DND-41 (cell line): ENCODE measurements around the gene GZMM.

Experiments used
- ATAC-seq: fragments of 200-7000 bp; cut with Tn5 transposase; 3 replicates; pipeline ENCODE4 v1.9.1; 2021; ENCODE audit warnings: low read depth; ENCODE audit not compliant: insufficient read depth
- DNase-seq: peaks from one replicate; pipeline ENCODE4 v3.0.0-alpha.2; 2020
- H2AFZ ChIP-seq: 2 replicates; pipeline ENCODE4 v1.6.0; 2012; ENCODE audit warnings: low read depth, low read length
- H3K27ac ChIP-seq: 2 replicates; pipeline ENCODE4 v1.5.1; 2012; ENCODE audit warnings: low read length, inconsistent platforms
- H3K27me3 ChIP-seq: fragments of 200-600 bp; sonication (generic); 2 replicates; pipeline ENCODE4 v1.6.0; 2012; ENCODE audit warnings: low read length, mild to moderate bottlenecking, inconsistent platforms; ENCODE audit not compliant: insufficient read depth, poor library complexity
- H3K36me3 ChIP-seq: 2 replicates; pipeline ENCODE4 v1.5.1; 2012; ENCODE audit warnings: low read length, inconsistent platforms; ENCODE audit not compliant: insufficient read depth
- H3K4me1 ChIP-seq: 2 replicates; pipeline ENCODE4 v1.5.1; 2012; ENCODE audit warnings: mild to moderate bottlenecking, low read length; ENCODE audit not compliant: insufficient read depth
- H3K4me2 ChIP-seq: 2 replicates; pipeline ENCODE4 v1.6.0; 2012; ENCODE audit warnings: mild to moderate bottlenecking, moderate library complexity, low read length, inconsistent platforms; ENCODE audit not compliant: insufficient read depth
- H3K4me3 ChIP-seq, 2 experiments: fragments of 200-600 bp in 1 of 2; shearing (Covaris generic) in 1 of 2; 2 replicates each; pipeline ENCODE4 v1.5.1; 2012 to 2016; ENCODE audit warnings: inconsistent platforms in 2 of 2, low read length in 2 of 2, mild to moderate bottlenecking in 2 of 2, low read depth in 1 of 2, moderate library complexity in 1 of 2
- H3K79me2 ChIP-seq: 2 replicates; pipeline ENCODE4 v1.6.0; 2012; ENCODE audit warnings: low read length, inconsistent platforms; ENCODE audit not compliant: insufficient read depth
- H3K9ac ChIP-seq: 2 replicates; pipeline ENCODE4 v1.6.0; 2012; ENCODE audit warnings: low read depth, mild to moderate bottlenecking, inconsistent platforms, low read length, moderate library complexity
- H3K9me3 ChIP-seq: 2 replicates; pipeline ENCODE4 v1.5.1; 2012; ENCODE audit warnings: low read length, moderate library complexity, mild to moderate bottlenecking, inconsistent platforms; ENCODE audit not compliant: insufficient read depth, severe bottlenecking
- H4K20me1 ChIP-seq: 2 replicates; pipeline ENCODE4 v1.6.0; 2012; ENCODE audit warnings: low read length; ENCODE audit not compliant: insufficient read depth
- EZH2 ChIP-seq: IDR thresholded peaks from 3 replicates; pipeline ENCODE4 v1.6.1; 2012; ENCODE audit warnings: borderline replicate concordance, low read depth, mild to moderate bottlenecking, moderate library complexity, low read length, inconsistent platforms; ENCODE audit not compliant: severe bottlenecking
- TF ChIP-seq, protein P1 (sequence below): IDR thresholded peaks from 2 replicates; pipeline ENCODE4 v1.5.1; 2012; ENCODE audit warnings: borderline replicate concordance, low read length, moderate library complexity, mild to moderate bottlenecking; ENCODE audit not compliant: poor library complexity, severe bottlenecking; ENCODE audit errors: extremely low read depth

Gene GZMM

DNA sequence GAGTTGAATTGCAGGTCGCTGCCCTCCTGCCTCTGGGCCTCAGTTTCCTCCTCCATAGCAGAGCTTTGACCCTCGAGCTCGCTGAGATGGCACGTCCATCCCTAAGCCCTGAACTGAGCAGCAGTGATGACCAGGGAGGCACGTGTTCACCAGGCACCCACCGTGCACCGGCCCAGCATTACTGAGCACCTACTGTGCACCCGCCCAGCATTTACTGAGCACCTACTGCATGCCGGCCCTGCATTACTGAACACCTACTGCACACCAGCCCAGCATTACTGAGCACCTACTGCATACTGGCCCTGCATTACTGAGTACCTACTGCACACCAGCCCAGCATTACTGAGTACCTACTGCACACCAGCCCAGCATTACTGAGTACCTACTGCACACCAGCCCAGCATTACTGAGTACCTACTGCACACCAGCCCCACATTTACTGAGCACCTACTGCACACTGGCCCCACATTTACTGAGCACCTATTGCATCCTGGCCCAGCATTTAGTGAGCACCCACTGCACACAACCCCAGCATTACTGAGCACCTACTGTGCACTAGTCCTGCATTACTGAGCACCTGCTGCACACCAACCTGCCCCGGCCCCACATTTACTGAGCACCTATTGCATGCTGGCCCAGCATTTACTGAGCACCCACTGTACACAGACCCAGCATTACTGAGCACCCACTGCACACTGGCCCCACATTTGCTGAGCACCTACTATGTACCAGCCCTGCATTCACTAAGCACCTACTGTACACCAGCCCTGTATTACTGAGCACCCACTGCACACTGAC lies 30.3 kb upstream of the GZMM start:
- H3K4me3 ChIP-seq: no peak overlapping the region
- H4K20me1 ChIP-seq: peaks cover 27% of the 10 kb centered on the region
- no peak for TF ChIP-seq EZH2
- TF ChIP-seq, protein P1, sequence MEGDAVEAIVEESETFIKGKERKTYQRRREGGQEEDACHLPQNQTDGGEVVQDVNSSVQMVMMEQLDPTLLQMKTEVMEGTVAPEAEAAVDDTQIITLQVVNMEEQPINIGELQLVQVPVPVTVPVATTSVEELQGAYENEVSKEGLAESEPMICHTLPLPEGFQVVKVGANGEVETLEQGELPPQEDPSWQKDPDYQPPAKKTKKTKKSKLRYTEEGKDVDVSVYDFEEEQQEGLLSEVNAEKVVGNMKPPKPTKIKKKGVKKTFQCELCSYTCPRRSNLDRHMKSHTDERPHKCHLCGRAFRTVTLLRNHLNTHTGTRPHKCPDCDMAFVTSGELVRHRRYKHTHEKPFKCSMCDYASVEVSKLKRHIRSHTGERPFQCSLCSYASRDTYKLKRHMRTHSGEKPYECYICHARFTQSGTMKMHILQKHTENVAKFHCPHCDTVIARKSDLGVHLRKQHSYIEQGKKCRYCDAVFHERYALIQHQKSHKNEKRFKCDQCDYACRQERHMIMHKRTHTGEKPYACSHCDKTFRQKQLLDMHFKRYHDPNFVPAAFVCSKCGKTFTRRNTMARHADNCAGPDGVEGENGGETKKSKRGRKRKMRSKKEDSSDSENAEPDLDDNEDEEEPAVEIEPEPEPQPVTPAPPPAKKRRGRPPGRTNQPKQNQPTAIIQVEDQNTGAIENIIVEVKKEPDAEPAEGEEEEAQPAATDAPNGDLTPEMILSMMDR: no peak
- H3K79me2 ChIP-seq: peaks cover 12% of the 10 kb centered on the region
- no peak overlapping the region for H3K4me2 ChIP-seq
- no peak for DNase-seq
- ATAC-seq: no peak
- H3K4me1 ChIP-seq: peaks cover 41% of the 10 kb centered on the region
- H3K27ac ChIP-seq: no peak overlapping the region
- no peak overlapping the region for H3K9ac ChIP-seq
- H2AFZ ChIP-seq: no peak overlapping the region
- no peaks in the 10 kb centered on the region for H3K9me3 ChIP-seq
- peaks cover 18% of the 10 kb centered on the region for H3K36me3 ChIP-seq
- H3K27me3 ChIP-seq: no peaks in the 10 kb centered on the region

DNA sequence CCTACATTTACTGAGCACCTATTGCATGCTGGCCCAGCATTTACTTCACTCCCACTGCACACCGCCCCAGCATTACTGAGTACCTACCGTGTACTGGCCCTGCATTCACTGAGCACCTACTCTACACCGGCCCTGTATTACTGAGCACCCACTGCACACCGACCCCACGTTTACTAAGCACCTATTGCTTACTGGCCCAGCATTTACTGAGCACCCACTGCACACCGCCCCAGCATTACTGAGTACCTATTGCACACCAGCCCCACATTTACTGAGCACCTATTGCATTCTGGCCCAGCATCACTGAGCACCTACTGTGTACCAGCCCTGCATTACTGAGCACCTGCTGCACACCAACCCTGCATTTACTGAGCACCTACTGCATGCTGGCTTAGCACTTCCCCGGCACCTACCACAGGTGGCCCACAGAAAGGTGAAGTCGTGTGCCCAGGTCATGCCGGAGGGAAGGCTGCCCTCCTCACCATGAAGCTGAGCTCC lies 29.6 kb upstream of the GZMM start:
- DNase-seq: no peak
- H3K4me3 ChIP-seq: no peak overlapping the region
- no peak overlapping the region for H3K4me2 ChIP-seq
- H3K27ac ChIP-seq: no peak overlapping the region
- H3K27me3 ChIP-seq: no peaks in the 10 kb centered on the region
- H3K9ac ChIP-seq: no peak overlapping the region
- no peaks in the 10 kb centered on the region for H3K9me3 ChIP-seq
- TF ChIP-seq, protein P1: no peak
- TF ChIP-seq EZH2: no peak
- peaks cover 6% of the 10 kb centered on the region for H3K79me2 ChIP-seq
- no peak for ATAC-seq
- H3K36me3 ChIP-seq: peaks cover 18% of the 10 kb centered on the region
- no peak overlapping the region for H2AFZ ChIP-seq
- H3K4me1 ChIP-seq: peaks cover 35% of the 10 kb centered on the region
- H4K20me1 ChIP-seq: peaks cover 23% of the 10 kb centered on the region

DNA sequence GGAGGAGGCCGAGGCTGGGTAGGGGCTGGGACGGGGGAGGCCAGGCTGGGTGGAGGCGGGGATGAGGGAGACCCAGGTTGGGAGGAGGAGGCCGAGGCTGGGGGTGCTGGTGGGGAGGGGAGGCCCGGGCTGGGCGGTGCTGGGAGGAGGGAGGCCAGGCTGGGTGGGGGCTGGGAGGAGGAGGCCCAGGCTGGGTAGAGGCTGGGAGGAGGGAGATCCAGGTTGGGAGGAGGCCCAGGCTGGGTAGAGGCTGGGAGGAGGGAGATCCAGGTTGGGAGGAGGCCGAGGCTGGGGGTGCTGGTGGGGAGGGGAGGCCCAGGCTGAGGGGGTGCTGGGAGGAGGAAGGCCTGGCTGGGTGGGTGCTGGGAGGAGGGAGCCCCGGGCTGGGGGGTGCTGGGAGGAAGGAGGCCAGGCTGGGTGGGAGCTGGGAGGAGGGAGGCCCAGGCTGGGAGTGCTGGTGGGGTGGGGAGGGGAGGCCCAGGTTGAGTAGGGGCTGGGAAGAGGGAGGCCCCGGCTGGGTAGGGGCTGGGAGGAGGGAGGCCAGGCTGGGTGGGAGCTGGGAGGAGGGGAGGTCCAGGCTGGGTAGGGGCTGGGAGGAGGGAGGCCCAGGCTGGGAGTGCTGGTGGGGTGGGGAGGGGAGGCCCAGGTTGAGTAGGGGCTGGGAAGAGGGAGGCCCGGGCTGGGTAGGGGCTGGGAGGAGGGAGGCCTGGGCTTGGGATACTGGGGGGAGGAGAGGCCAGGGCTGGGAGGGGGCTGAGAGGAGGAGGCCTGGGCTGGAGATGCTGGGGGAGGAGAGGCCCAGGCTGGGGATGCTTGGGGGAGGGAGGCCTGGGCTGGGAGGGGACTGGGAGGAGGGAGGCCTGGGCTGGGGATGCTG lies 25.9 kb upstream of the GZMM start:
- Histone ChIP-seq H3K27ac (no peak overlapping the region), H3K4me3 (no peak overlapping the region), H4K20me1 (peaks cover 18% of the 10 kb centered on the region), H3K9me3 (no peaks in the 10 kb centered on the region), H3K9ac (no peak overlapping the region), H3K4me1 (no peaks in the 10 kb centered on the region), H3K36me3 (peaks cover 14% of the 10 kb centered on the region), H3K4me2 (no peak overlapping the region), H3K27me3 (no peaks in the 10 kb centered on the region), H3K79me2 (no peaks in the 10 kb centered on the region), H2AFZ (no peak overlapping the region)
- no peak for DNase-seq
- ATAC-seq: no peak; the same call in 2 of the 3 replicates
- TF ChIP-seq EZH2: no peak
- TF ChIP-seq, protein P1: no peak
